GM06990 (cell line): ENCODE results near the gene RIMS4.

Source experiments
- DNase-seq: peaks from one replicate; pipeline ENCODE4 v3.0.0-alpha.2; 2011; ENCODE audit not compliant: insufficient read length; ENCODE audit errors: extremely low read depth
- H3K27me3 ChIP-seq: replicated peaks from 2 replicates; pipeline ENCODE4 v1.6.0; 2011; ENCODE audit warnings: low read length; ENCODE audit not compliant: control insufficient read depth, insufficient read depth
- H3K36me3 ChIP-seq: 2 replicates; pipeline ENCODE4 v1.5.1; 2011; ENCODE audit warnings: low read length; ENCODE audit not compliant: control insufficient read depth, insufficient read depth
- H3K4me3 ChIP-seq: replicated peaks from 2 replicates; pipeline ENCODE4 v1.5.1; 2011; ENCODE audit warnings: low read depth, mild to moderate bottlenecking, control low read depth, low read length
- TF ChIP-seq, protein P1 (sequence below): IDR thresholded peaks from 2 replicates; pipeline ENCODE4 v1.5.1; 2011; ENCODE audit warnings: low read length, control low read depth, mild to moderate bottlenecking, inconsistent platforms; ENCODE audit not compliant: insufficient read depth, poor library complexity, severe bottlenecking

The RIMS4 gene

DNA sequence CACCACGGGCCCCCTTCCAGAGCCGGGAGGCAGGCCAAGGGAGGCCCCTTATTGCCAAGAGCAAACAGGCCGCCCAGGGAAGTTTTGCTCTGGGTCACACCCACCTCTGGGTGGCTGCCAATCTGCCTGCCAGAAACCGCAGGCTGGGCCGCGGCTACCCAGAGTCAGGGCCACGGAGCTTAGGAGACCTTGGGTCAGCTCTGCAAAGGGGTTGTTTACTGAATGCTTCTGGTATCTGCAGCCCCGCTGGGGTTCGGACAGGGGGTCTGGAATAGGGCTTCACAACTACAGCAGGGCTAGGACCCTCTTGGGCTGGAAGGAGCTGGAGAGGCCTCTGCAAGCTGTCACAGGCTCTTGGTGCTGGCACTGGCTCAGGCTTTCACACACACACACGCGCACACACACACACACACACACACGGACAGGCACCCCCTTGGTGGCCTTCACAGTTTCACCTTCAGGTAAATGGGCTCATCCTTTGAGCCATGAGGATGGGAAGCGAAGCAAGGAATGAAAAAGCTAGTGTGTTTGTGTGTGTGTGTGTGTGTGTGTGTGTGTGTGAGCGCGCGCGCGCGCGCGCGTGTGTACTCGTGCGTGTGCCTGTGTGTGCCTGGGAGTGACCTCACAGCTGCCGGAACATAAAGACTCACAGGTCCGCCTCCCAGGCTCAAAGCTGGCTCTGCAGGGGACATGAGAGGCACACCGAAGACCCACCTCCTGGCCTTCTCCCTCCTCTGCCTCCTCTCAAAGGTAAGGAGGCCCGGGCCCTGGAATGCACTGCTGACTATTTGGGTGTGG is 95.4 kb downstream of the RIMS4 start, which contains the start of gene CCN5:
Gene CCN5, plus strand, starts transcription at position 669 of the 798 bp plus-strand sequence. Its CDS starts 22 bp downstream, at position 691.
- no peaks in the 10 kb centered on the region for H3K27me3 ChIP-seq
- H3K36me3 ChIP-seq, result no peaks in the 10 kb centered on the region
- no peak for DNase-seq
- TF ChIP-seq, protein P1, sequence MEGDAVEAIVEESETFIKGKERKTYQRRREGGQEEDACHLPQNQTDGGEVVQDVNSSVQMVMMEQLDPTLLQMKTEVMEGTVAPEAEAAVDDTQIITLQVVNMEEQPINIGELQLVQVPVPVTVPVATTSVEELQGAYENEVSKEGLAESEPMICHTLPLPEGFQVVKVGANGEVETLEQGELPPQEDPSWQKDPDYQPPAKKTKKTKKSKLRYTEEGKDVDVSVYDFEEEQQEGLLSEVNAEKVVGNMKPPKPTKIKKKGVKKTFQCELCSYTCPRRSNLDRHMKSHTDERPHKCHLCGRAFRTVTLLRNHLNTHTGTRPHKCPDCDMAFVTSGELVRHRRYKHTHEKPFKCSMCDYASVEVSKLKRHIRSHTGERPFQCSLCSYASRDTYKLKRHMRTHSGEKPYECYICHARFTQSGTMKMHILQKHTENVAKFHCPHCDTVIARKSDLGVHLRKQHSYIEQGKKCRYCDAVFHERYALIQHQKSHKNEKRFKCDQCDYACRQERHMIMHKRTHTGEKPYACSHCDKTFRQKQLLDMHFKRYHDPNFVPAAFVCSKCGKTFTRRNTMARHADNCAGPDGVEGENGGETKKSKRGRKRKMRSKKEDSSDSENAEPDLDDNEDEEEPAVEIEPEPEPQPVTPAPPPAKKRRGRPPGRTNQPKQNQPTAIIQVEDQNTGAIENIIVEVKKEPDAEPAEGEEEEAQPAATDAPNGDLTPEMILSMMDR, result no peak
- H3K4me3 ChIP-seq, result no peak within 1 kb of the TSS

- DNase-seq, result no peak
- no peaks in the 10 kb centered on the region for H3K27me3 ChIP-seq
- no peaks in the 10 kb centered on the region for H3K36me3 ChIP-seq
- no peak overlapping the region for H3K4me3 ChIP-seq
- TF ChIP-seq, protein P1, result no peak
These were observed 96.1 kb downstream of the RIMS4 start for GRCh38 chr20:44714102-44714700.

DNA sequence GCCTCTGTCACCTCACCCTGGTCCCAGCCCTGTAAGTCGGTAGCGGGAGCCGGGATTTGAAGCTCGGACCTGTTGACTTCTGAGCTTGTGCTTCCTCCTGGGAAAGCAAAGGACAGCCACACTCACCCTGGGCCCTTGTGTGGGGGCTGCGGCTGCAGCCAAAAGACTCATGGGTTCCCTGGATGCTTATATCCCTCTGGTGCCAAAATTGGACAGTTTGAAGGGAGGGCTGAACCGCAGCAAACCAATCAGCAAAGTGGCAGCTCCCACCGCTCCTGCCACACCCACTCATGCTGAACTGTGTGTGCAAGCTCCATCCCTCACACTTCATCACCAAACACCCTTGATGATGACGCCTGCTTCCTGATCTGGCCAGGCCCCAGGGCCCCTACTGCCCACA is 99.1 kb downstream of the RIMS4 start:
- TF ChIP-seq, protein P1, result no peak
- no peak for DNase-seq
- no peaks in the 10 kb centered on the region for H3K27me3 ChIP-seq
- no peaks in the 10 kb centered on the region for H3K36me3 ChIP-seq
- no peak overlapping the region for H3K4me3 ChIP-seq

- TF ChIP-seq, protein P1, result no peak
- H3K36me3 ChIP-seq, result no peaks in the 10 kb centered on the region
- no peaks in the 10 kb centered on the region for H3K27me3 ChIP-seq
- no peak overlapping the region for H3K4me3 ChIP-seq
- no peak for DNase-seq
These were observed 100.5 kb downstream of the RIMS4 start for GRCh38 chr20:44709797-44710196.

DNA sequence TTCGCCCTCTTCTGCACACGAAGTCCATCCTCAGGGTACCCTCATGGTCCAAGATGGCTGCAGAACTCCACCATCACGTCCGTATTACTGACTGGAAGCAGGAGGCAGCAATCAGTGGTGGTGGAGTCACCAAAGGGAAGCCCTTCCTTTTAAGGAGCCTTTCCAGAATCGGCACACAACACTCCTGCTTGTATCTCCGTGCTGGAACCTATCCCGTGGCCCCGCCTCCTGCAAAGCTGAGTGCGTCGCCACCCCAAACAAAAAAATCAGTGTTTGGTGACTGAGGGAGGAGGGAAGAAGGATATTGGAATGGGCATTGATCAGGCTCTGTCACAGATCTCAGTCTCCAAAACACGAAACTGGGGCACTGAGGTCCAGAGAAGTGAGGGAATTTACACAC is 101.0 kb downstream of the RIMS4 start:
- TF ChIP-seq, protein P1, result no peak
- Histone ChIP-seq H3K36me3 (no peaks in the 10 kb centered on the region), H3K4me3 (no peak overlapping the region), H3K27me3 (no peaks in the 10 kb centered on the region)
- no peak for DNase-seq
